Neutrophil (primary cell): ENCODE results near the gene DPEP3.

Experiments used
- H3K27ac ChIP-seq: fragments of 200-600 bp; sonication (generic); 2 replicates; pipeline ENCODE4 v1.5.1; 2016; ENCODE audit warnings: mild to moderate bottlenecking, moderate library complexity
- H3K27me3 ChIP-seq: fragments of 200-600 bp; sonication (generic); 2 replicates; pipeline ENCODE4 v1.6.0; 2016; ENCODE audit warnings: mild to moderate bottlenecking
- H3K36me3 ChIP-seq: fragments of 200-600 bp; sonication (generic); 2 replicates; pipeline ENCODE4 v1.5.1; 2017
- H3K4me1 ChIP-seq, 2 experiments: fragments of 200-600 bp in 1 of 2; sonication (generic) in 1 of 2; 1 replicate in 1 of 2; 2 replicates in 1 of 2; pipeline versions ENCODE4 v1.5.1 to v1.6.1; 2013 to 2016; ENCODE audit warnings: low read depth in 1 of 2, low read length in 1 of 2, mild to moderate bottlenecking in 1 of 2, moderate library complexity in 1 of 2; ENCODE audit not compliant: control insufficient read depth in 1 of 2, insufficient read depth in 1 of 2
- H3K4me3 ChIP-seq, 2 experiments: fragments of 200-600 bp in 1 of 2; sonication (generic) in 1 of 2; 1 replicate in 1 of 2; 2 replicates in 1 of 2; pipeline ENCODE4 v1.5.1; 2013 to 2016; ENCODE audit warnings: low read depth in 1 of 2, low read length in 1 of 2, mild to moderate bottlenecking in 1 of 2, moderate library complexity in 1 of 2
- H3K9me3 ChIP-seq: fragments of 200-600 bp; sonication (generic); 2 replicates; pipeline ENCODE4 v1.5.1; 2016
- TF ChIP-seq, protein P1 (sequence below): fragments of 200-600 bp; sonication (generic); IDR thresholded peaks from 2 replicates; pipeline ENCODE4 v1.5.1; 2016; ENCODE audit warnings: antibody characterized with exemption

DPEP3 gene

DNA sequence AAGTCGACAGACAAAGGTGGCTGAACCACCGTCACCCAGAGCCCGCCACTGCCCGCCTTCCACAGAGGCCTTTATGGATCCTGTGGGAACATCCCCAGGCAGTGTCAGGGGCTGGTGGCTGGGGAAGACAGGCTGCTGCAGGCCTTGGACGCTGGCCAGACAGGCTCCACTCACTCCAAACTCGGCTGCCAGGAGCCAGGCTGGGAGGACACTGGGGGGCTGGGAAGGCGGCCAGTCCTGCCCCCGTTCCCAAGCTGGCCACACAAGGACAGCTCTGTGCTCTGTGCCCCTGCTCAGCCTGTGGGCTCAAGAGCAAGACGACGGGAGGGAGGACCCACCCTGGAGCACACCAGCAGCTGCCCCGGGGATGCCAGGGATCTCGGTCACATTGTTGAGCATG lies 28.8 kb downstream of the DPEP3 start:
- Histone ChIP-seq H3K36me3 (peaks cover 46% of the 10 kb centered on the region), H3K27ac (no peak overlapping the region)

DNA sequence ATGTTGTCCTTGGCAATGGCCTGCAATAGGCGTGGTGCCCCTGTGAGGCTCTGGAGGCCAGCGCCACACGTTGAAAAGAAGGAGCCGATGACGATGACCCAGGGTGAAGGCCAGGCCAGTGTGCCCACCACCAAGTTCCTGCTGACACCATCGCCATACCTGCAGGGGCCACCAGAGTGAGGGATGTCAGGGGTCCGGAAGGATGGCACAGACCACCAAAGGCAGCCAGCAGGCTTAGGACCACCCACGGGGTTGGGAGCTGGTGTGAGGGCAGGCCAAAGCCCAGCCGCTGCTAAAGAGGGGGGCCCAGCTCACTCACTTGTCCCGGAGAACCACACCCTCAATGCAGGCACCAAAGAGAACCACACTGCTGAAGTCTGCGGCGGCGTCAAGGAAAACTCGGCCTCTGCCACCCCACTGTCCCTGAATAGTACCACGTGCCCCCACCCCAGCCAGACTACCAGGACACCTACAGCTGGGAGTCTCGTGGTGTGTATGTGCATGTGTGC lies 29.9 kb downstream of the DPEP3 start:
- TF ChIP-seq, protein P1, sequence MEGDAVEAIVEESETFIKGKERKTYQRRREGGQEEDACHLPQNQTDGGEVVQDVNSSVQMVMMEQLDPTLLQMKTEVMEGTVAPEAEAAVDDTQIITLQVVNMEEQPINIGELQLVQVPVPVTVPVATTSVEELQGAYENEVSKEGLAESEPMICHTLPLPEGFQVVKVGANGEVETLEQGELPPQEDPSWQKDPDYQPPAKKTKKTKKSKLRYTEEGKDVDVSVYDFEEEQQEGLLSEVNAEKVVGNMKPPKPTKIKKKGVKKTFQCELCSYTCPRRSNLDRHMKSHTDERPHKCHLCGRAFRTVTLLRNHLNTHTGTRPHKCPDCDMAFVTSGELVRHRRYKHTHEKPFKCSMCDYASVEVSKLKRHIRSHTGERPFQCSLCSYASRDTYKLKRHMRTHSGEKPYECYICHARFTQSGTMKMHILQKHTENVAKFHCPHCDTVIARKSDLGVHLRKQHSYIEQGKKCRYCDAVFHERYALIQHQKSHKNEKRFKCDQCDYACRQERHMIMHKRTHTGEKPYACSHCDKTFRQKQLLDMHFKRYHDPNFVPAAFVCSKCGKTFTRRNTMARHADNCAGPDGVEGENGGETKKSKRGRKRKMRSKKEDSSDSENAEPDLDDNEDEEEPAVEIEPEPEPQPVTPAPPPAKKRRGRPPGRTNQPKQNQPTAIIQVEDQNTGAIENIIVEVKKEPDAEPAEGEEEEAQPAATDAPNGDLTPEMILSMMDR = no peak
- Histone ChIP-seq H3K27me3 (no peaks in the 10 kb centered on the region), H3K4me3 (no peak overlapping the region), H3K9me3 (no peaks in the 10 kb centered on the region), H3K4me1 (no peaks in the 10 kb centered on the region), H3K36me3 (peaks cover 57% of the 10 kb centered on the region), H3K27ac (no peak overlapping the region)

More for the DNA sequence above, 28.8 kb downstream of the DPEP3 start:
- TF ChIP-seq, protein P1 = no peak
- Histone ChIP-seq H3K4me3 (no peak overlapping the region), H3K27me3 (no peaks in the 10 kb centered on the region), H3K9me3 (no peaks in the 10 kb centered on the region), H3K4me1 (no peaks in the 10 kb centered on the region)

DNA sequence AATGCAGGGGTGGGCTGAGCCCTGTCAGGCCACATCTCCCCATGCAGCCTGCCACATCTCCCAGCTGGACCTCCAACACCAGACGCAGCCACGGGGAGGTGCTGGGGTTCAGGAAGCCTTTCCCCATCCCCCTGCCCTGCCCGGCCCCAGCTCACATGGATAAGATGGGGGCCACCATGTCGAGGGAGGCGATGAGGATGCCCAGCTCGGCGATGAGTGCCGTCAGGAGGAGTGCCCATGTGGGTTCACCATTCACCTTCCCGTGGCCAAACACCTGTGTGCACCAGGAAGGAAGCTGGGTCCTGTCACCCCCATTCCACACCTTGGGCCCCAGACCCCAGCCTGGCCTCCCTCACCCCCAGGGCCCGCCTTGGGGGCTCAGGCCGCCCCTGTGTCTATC lies 30.7 kb downstream of the DPEP3 start:
- Histone ChIP-seq H3K36me3 (peaks cover 59% of the 10 kb centered on the region), H3K4me1 (no peaks in the 10 kb centered on the region), H3K9me3 (no peaks in the 10 kb centered on the region), H3K27ac (no peak overlapping the region), H3K4me3 (no peak overlapping the region), H3K27me3 (no peaks in the 10 kb centered on the region)
- TF ChIP-seq, protein P1 = no peak

DNA sequence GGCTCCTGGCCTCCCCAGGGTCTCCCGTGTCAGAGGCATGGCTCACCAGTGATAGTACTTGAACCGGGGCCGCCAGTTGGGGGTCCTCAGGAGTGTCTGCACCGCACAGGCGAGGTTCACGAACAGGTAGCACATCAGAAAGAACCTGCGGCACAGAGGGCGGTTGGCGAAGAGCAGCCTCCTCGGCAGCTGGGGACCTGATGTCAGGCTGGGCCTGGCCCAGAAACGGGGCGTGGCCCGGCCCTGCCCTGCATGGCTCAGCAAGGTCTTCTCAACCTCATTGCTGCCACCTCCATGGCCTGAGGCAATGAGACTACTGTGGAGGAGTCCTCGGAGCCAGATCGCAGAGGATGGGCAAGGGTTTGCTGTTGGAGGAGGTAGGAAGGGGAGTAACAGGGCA lies 32.3 kb downstream of the DPEP3 start:
- Histone ChIP-seq H3K4me3 (no peak overlapping the region), H3K36me3 (peaks cover 71% of the 10 kb centered on the region), H3K27ac (no peak overlapping the region), H3K9me3 (no peaks in the 10 kb centered on the region), H3K4me1 (no peaks in the 10 kb centered on the region), H3K27me3 (no peaks in the 10 kb centered on the region)
- TF ChIP-seq, protein P1 = no peak

DNA sequence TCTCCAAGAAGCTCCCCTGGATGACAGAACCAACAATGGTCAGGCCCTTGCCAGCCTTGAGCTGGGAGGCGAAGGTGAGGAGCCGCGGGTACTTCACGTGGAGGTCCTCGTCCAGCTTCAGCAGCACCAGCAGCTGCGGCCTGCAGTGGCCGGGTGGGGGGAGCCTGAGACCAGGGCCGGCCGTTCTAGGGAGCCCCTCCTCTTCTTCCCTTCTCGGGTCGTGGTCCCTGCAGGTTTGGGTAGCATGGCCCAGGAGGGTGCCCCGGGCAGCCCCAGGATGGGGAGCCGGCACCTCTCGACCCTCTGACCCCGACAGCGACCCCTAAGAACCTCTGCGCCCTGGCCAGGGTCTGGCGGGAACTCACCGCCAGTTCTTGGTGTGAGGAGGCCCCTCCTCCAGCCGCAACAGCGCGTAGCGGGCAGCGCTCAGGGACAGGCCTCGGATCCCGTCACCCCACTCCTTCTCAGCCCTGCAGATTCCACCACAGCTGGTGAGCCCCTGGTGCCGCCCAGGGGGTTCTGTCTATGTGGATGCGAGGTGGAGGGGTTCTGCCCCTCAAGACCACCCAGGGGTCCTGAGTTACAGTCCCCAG lies 33.2 kb downstream of the DPEP3 start:
- no peaks in the 10 kb centered on the region for H3K4me1 ChIP-seq
- no peak overlapping the region for H3K4me3 ChIP-seq
- no peak overlapping the region for H3K27ac ChIP-seq
- no peaks in the 10 kb centered on the region for H3K9me3 ChIP-seq
- no peaks in the 10 kb centered on the region for H3K27me3 ChIP-seq
- H3K36me3 ChIP-seq = peaks cover 77% of the 10 kb centered on the region
- TF ChIP-seq, protein P1 = no peak
